OCI-LY3 (cell line): Measurements from ENCODE around the gene BTBD18.

Experiments
- CTCF ChIP-seq: fragments of 200-600, 300-600 bp; sonication (generic); IDR thresholded peaks from 2 replicates; pipeline ENCODE4 v1.5.1; 2014; ENCODE audit warnings: antibody characterized with exemption, low read length, low read depth
- EZH2phosphoT487 ChIP-seq: fragments of 200-600 bp; shearing (Covaris generic); IDR thresholded peaks from 2 replicates; pipeline ENCODE4 v1.6.1; 2018; ENCODE audit warnings: antibody characterized with exemption, mixed run types, low read depth

DNA sequence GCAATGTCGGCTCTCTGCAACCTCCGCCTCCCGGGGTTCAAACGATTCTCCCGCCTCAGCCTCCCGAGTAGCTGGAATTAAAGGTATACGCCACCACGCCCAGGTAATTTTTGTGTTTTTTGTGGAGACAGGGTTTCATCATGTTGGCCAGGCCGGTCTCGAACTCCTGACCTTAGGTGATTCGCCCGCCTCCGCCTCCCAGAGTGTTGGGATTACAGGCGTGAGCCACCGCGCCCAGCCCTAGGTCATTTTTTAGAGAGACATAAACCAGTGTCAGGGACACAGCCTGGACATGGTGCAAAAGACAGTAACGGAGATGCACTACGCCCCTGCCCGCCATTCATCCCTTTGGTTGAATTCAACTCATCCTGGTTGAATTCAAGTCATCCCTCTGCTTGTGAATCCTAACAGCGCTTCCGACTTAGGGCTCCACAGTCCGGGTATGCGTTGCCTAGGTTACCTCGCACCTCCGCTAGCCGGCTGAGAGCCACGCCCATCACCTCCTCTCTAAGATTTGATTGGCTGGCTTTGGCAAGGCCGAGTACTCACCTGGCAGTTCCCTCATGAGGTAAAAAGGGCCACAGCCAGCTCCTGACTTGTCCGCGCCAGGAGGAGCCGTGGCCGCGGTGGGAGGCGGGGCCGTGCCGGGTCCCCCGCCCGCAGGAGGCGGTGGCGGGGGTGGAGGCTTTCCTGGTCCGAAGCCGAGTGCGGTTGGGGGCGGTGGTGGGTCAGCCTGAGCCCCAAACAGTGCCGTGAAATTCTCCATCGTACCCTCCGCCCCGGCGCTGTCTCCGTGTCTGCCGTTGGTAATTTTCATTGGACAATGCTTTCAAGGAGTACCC lies 40.0 kb downstream of the BTBD18 start, which contains the start of gene MED19:
- no peak for TF ChIP-seq CTCF
- TF ChIP-seq EZH2phosphoT487: no peak
